NCI-H510A (cell line): ENCODE data around the gene NUS1.
"Not testable (repeated sequence)": the region's sequence is repeated elsewhere in the genome, so short reads cannot be mapped to it uniquely, and the experiment has no call there.

ENCODE experiments used
- DNase-seq: peaks from one replicate; lab custom pipeline; 2025; lab: John Stamatoyannopoulos, UW

The NUS1 gene

DNA sequence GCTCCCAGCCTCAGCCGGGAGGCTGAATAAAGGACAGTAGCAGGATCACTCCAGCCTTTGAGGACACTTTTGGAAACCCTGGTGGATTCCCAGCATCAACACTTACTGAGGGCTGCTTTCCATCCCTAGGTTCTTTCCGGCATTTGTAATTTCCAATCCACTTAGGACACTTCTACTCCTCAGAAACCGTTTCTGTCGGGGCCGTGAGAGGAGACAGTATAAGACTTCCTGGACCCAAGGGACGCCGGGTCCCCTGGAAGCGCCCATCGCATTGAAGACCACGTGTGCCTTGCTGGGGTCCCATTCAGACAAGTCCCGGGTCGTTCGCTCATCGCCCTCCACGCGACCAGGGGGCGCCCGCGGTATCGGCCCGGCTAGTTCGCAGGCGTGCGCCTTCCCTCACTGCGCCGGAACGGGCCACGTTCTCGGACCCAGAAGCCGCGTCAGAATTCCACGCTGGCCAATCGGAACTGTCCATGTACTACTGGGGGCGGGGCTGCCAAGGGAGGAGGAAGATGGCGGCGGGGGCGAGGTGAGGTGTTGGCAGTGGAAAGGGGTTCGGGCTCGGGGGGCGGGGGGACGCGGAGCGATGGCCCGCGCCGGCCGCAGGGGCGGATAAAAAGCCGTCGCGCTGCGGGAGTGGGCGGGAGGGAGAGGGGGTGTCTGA lies at the start of gene NUS1:
Gene NUS1, plus strand, starts transcription at position 479 of the 667 bp plus-strand sequence. CDS start 202 bp downstream, outside the sequence.
- peak; percentile 91 for DNase-seq

DNA sequence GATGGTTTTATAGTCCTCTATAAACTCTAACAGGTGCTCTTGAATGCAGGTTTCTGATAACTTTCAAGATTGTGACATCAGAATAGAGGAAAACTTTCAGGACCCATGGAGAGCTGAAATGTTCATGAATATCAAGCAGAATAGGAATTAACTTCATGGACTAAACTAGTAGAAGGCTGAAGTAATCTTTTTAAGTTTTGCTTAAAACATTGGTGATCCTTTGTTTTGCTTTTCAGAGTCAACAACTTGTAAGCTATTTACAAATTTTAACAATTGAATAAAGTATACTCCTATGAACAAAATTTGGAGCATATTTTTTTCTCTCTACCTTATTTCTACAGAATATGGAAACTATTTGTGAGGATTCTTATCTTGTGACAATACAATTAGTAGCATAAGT lies 47.7 kb upstream of the NUS1 start:
- DNase-seq, result no peak

DNA sequence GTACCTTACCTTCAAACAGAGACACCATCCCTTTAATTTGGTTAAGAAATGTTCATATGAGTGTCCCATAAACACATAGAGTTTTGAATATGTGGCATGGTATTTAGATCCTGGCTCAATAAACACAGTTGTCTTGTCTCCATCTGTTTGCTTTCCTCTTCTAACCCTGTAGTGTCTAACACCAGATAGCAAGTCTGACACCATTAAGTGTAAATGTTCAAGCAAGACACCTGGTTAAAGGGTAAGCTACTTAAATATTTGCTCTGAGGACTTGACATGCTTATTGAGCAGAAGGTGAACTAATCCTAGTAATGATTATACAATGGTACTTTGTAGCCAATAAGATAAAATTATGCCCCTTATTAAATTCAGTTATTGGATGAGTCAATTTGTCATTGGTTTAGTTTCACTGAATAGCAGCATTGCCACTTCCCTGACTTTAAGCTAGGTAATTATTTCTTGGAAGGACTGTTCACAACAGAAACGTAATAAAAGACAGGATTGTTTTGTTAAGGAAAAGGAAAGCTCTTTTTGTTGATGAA lies 46.1 kb upstream of the NUS1 start:
- DNase-seq, result no peak

DNA sequence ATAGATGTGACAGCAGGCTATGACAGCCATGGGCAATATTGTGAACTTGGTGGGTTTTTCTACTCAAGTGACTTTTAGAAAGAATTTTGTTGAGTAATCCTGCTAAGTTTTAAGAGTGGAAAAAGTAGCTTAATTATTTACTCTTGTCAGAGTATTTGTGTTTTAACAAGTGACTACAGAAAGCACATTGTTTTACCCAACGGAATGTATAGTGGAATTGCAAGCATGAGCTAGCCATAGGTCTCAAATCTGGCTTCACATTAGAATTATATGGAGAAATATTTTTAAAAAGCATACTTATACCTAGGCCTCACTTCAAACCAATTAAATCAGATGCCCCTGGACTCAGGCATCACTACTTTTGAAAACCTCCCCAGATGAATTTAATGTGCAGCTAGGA lies 37.5 kb upstream of the NUS1 start:
- DNase-seq, result no peak

DNA sequence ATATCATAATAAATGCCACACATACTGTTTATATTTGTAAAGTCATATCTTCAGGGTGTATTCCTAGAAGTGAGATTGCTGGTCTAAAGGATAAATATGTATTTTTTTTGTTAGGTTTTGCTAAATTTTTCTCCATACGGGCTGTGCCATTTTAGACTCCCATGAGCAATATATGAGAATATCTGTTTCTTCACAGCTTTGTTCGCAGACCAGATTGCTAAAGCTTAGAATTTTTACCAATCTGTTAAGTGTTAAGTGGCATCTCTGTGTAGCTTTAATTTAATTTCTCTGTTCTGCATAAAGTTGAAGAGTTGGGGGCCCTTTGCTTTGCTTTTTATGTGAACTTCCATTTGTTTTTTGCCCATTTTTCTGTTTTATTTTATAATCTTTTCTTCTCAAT lies 32.3 kb upstream of the NUS1 start:
- no peak for DNase-seq

- DNase-seq, result not testable (repeated sequence)
Measured at GRCh38 chr6:117651984-117652383, 23.3 kb upstream of the NUS1 start.

GRCh38 chr6:117653949-117654348 lies 21.3 kb upstream of the NUS1 start:
- DNase-seq, result no peak

- no peak for DNase-seq
Measured at GRCh38 chr6:117655380-117655779, 19.9 kb upstream of the NUS1 start.

DNA sequence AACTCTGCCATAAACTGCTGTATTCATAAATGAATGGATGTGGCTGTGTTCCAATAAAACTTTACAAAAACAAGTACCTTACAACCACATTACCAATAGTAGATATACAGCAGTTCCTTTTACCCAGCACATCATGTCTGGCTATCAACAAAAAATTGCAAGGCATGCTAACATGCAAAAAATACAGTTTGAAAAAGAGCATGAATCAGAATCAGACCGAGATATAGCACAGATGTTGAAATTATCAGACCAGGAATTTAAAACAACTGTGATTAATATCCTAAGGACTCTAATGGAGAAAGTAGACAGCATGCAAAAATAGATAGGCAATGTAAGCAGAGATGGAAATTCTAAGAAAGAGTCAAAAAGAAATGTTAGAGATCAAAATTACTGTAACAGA lies 8.4 kb upstream of the NUS1 start:
- DNase-seq, result no peak

DNA sequence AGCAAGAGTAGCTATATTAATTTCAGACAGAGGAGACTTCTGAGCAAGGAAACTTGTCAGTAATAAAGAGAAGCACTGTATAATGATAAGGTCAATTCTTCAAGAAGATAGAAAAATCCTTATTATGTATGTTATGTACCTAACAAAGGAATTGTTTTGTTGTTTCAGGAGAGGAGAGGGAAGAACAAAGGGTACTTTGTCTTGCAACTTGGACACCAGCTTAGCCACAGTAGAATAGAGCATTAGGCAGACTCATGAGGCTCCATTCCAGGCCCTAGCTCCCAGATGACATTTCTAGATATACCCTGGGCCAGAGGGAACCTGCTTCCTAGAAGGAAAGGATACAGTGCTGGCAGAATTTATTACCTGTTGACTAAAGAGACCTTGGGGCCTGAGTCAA lies 6.5 kb upstream of the NUS1 start:
- no peak for DNase-seq

DNA sequence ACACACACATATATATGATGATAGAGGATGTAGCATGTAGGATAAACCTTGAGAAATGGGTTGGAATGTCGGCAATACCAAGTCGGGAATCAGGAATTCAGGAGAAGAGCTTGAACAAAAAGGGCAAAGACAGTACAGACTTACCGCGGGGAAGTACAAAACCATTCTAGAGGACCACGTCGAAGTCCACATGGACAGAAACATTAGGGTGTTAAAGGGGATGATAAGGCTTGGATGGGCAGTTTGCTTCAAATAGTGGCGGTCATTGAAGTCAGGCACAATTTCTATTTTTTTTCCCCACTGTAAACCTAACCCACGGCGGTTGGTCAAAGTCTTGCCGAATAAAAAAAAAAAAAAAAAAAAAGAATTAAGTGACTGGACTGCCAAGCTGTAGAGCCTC lies 766 bp upstream of the NUS1 start:
- DNase-seq, result no peak

GRCh38 chr6:117675658-117676301 lies 511 bp downstream of the NUS1 start:
- not testable (repeated sequence) for DNase-seq

DNA sequence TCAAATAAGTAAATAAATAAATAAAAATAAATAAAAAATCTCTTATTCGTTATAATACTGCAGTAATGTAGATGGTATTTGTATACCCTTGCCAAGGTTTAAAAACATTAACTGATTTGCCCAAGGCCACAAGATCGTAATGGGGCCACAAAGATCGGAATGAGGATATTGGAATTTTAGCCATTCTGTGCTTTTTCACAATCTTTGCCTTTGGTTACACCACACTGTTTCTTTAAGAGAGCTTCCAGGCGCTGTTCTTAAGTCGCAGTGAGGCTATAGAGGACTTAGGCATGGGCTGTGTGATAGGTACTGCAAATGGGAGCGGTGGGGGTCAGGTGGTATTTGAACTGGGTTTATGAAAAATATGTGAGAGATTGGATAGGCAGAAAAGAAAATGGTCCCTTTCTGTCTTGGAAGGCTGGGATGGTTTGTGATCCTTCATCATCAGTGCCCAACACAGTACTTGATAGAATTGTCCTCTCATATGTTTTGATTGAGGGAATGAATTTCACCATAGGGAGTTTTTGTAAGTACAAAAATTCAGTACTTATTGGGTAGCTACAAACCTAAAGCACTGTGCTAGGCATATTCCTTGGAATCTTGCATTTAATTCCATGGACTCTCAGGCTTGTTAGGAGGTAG lies 1.4 kb downstream of the NUS1 start:
- DNase-seq, result no peak

DNA sequence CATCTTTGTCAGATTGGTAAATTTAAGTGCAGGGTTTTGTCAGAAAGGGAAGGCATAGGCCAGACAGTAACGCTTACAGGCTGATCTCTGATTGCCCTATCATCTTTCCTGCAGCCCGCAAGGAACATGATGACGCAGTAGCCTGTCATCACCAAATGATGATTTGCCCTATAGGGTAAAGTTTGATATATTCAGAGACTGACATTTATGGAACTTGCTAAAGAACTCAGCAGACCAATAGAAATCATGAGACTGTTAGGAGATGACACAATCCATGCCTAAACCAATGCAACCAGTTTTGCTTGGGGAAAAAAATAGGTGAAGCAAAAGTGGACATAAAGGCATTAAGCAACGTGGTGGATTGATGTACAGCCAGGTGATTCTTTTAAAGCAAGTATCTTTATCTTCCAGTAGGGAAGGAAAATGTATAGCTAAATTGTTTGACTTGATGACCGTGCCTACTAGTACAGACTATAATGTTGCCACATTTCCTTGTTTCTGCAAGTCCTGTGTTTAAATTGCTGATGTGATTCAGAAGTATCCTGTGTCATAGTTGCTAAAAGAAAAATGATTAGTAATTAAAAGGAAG lies 2.4 kb downstream of the NUS1 start:
- DNase-seq, result no peak

- no peak for DNase-seq
Measured at GRCh38 chr6:117681162-117681741, 6.0 kb downstream of the NUS1 start.

- no peak for DNase-seq
Measured at GRCh38 chr6:117684749-117685148, 9.5 kb downstream of the NUS1 start.

GRCh38 chr6:117685359-117685758 lies 10.1 kb downstream of the NUS1 start:
- DNase-seq, result no peak

GRCh38 chr6:117687021-117687648 lies 11.9 kb downstream of the NUS1 start:
- DNase-seq, result no peak

GRCh38 chr6:117689584-117689983 lies 14.3 kb downstream of the NUS1 start:
- not testable (repeated sequence) for DNase-seq

- DNase-seq, result no peak
Measured at GRCh38 chr6:117706504-117706903, 31.2 kb downstream of the NUS1 start.

- not testable (repeated sequence) for DNase-seq
Measured at GRCh38 chr6:117706936-117707509, 31.8 kb downstream of the NUS1 start.
